Measurements from ENCODE around the gene RILP.

Gene RILP

GRCh38 chr17:1648173-1648962, 1.3 kb downstream of the RILP start:
- no peak for DNase-seq

GRCh38 chr17:1647802-1648171, 1.9 kb downstream of the RILP start:
- DNase-seq: no peak

GRCh38 chr17:1646199-1646875, 3.3 kb downstream of the RILP start:
- DNase-seq: no peak

GRCh38 chr17:1645207-1646171, 4.2 kb downstream of the RILP start, which contains the start of gene SCARF1:
Gene SCARF1, minus strand, starts transcription at chr17:1645732. Its CDS starts 35 bp downstream, at chr17:1645697.
- no peak for DNase-seq

GRCh38 chr17:1644493-1645206, 5.0 kb downstream of the RILP start:
- peak; percentile 69 for DNase-seq

- DNase-seq: no peak
Measured at GRCh38 chr17:1643999-1644492, 5.6 kb downstream of the RILP start.

- DNase-seq: peak; percentile 75
Measured at GRCh38 chr17:1643293-1643998, 6.2 kb downstream of the RILP start.

- DNase-seq: no peak
Measured at GRCh38 chr17:1641065-1641403, 8.6 kb downstream of the RILP start.

GRCh38 chr17:1640329-1641064, 9.2 kb downstream of the RILP start:
- no peak for DNase-seq

- DNase-seq: no peak
Measured at GRCh38 chr17:1639549-1640180, 10.0 kb downstream of the RILP start.

- DNase-seq: no peak
Measured at GRCh38 chr17:1638624-1639300, 10.9 kb downstream of the RILP start.

- no peak for DNase-seq
Measured at GRCh38 chr17:1638171-1638590, 11.5 kb downstream of the RILP start.

- no peak for DNase-seq
Measured at GRCh38 chr17:1636732-1637285, 12.9 kb downstream of the RILP start.

- no peak for DNase-seq
Measured at GRCh38 chr17:1635675-1636465, 13.8 kb downstream of the RILP start.

GRCh38 chr17:1634841-1635650, 14.6 kb downstream of the RILP start:
- no peak for DNase-seq

GRCh38 chr17:1630662-1631061, 19.0 kb downstream of the RILP start:
- no peak for DNase-seq

- peak; percentile 53 for DNase-seq
Measured at GRCh38 chr17:1629504-1630310, 20.0 kb downstream of the RILP start.
